Mucosa of stomach (tissue), 1 donor: ENCODE data around the gene PREX1.

ENCODE experiments used
- H3K27me3 ChIP-seq: one replicate; pipeline ENCODE4 v1.7.0; 2013; ENCODE audit warnings: mild to moderate bottlenecking, low read length; ENCODE audit not compliant: control insufficient read depth, insufficient read depth
- H3K36me3 ChIP-seq: one replicate; pipeline ENCODE4 v1.7.0; 2013; ENCODE audit warnings: low read length; ENCODE audit not compliant: control insufficient read depth, insufficient read depth
- H3K4me1 ChIP-seq: one replicate; pipeline ENCODE4 v1.7.0; 2013; ENCODE audit warnings: mild to moderate bottlenecking, low read length; ENCODE audit not compliant: control insufficient read depth, insufficient read depth
- H3K4me3 ChIP-seq: one replicate; pipeline ENCODE4 v1.7.0; 2013; ENCODE audit warnings: low read length
- H3K9ac ChIP-seq: one replicate; pipeline ENCODE4 v1.7.0; 2013; ENCODE audit warnings: mild to moderate bottlenecking, low read length, moderate library complexity
- H3K9me3 ChIP-seq: one replicate; pipeline ENCODE4 v1.7.0; 2013; ENCODE audit warnings: mild to moderate bottlenecking, low read length, moderate library complexity; ENCODE audit not compliant: control insufficient read depth
- donor health status: Pancreatic carcinoma.

PREX1 gene

GRCh38 chr20:48683467-48684175 lies 144.2 kb downstream of the PREX1 start:
- H3K36me3 ChIP-seq: no peaks in the 10 kb centered on the region
- H3K4me3 ChIP-seq: no peak overlapping the region
- peaks cover 28% of the 10 kb centered on the region for H3K4me1 ChIP-seq
- H3K27me3 ChIP-seq: no peaks in the 10 kb centered on the region
- no peaks in the 10 kb centered on the region for H3K9me3 ChIP-seq
- no peak overlapping the region for H3K9ac ChIP-seq

GRCh38 chr20:48682529-48683363 lies 145.1 kb downstream of the PREX1 start:
- H3K9ac ChIP-seq: peak overlapping the region; percentile 2
- no peaks in the 10 kb centered on the region for H3K36me3 ChIP-seq
- no peak overlapping the region for H3K4me3 ChIP-seq
- H3K27me3 ChIP-seq: no peaks in the 10 kb centered on the region
- peaks cover 28% of the 10 kb centered on the region for H3K4me1 ChIP-seq
- H3K9me3 ChIP-seq: no peaks in the 10 kb centered on the region

DNA sequence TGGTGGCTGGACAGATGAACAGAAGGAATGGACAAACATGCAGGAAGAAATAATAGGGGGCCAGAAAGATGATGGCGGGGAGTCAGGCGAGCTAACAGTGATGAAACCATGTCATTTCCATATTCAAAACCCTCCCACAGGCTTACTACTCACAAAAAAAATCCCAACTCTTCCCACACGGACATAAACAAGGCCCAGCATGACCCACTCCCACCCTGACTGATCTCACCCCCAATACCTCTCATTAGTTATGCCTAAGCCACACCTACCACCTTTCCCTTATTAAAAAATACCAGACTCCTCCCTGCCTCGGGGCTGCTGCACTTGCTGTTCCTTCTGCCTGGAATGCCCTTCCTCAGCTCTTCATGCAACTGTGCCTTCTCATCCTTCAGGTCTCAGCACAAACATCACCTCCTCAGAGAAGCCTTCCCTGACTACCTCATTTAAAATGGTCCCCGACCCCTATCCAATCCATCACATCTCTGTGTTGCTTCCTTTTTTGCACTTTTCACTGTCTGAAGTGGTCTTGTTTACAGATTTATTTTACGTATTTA lies 145.8 kb downstream of the PREX1 start:
- Histone ChIP-seq H3K9me3 (no peaks in the 10 kb centered on the region), H3K27me3 (no peaks in the 10 kb centered on the region), H3K4me1 (peaks cover 25% of the 10 kb centered on the region), H3K4me3 (no peak overlapping the region), H3K36me3 (no peaks in the 10 kb centered on the region), H3K9ac (peak overlapping the region; percentile 2)

DNA sequence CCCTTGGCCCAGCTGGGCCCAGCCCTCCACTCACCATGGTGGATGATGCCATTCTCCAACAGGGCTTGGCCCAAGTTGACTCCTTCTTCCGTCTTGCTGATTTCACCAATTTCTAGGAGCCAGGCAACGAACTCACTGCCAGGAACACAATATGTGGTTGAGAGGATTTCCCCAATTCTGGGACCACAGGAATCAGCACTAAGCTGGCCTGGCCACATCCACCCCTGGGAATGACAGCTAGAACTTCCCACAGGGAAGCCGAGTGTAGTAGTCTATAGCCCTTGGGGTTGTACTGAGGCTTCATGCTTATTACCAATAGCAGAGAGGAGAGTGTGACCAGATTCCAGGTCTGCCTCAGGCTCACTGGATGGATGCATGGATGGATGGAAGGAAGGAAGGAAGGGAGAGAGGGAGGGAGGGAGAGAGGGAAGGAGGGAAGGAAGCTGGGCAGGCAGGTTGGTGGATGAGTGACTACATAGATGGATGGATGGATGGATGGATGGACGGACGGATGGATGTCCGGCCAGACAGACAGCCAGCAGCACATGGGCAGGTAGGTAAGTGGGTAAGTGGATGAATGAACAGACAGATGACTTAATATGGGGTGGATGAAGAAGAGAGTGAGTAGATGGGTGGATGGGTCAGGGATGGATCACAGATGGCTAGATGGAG lies 146.5 kb downstream of the PREX1 start:
- no peak overlapping the region for H3K9ac ChIP-seq
- H3K36me3 ChIP-seq: no peaks in the 10 kb centered on the region
- peaks cover 19% of the 10 kb centered on the region for H3K4me1 ChIP-seq
- no peak overlapping the region for H3K4me3 ChIP-seq
- no peaks in the 10 kb centered on the region for H3K27me3 ChIP-seq
- H3K9me3 ChIP-seq: no peaks in the 10 kb centered on the region

DNA sequence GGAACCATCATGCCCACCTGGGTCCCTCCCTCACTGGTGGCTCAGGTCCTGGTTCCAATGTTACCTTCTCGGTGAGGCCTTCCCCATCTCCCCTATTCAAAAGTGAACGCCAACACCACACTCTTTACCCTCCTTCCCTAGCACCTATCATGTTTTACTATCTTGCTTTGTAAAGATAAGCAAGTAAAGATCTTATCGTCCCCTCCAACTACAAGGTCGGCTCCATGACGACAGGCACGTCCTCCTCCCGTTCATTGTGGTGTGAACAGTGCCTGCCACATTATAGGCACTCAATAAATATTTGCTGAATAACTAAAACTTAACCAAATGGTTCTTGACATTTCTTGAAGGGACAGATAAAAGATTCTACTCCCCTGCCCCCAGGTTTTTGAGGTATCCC lies 147.1 kb downstream of the PREX1 start:
- Histone ChIP-seq H3K4me1 (peaks cover 13% of the 10 kb centered on the region), H3K27me3 (no peaks in the 10 kb centered on the region), H3K36me3 (no peaks in the 10 kb centered on the region), H3K4me3 (no peak overlapping the region), H3K9me3 (no peaks in the 10 kb centered on the region), H3K9ac (no peak overlapping the region)

DNA sequence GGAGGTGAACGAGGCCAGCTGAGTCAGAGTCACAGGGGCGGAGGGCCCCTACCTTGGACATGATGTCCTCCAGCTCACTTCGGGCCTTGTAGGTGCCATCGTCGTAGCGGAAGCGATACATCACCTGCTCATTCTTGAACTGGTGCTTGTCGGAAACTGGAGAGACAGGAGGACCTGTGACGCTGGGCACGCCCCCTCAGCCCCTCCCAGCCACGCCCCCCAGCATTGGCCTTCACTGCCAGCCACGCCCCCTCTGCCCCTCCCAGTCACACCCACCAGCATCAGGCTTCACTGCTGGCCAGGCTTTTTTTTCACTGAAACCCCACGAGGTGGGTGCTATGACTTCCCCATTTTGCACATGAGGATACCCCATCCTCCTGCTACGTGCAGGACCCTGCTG lies 148.2 kb downstream of the PREX1 start:
- Histone ChIP-seq H3K36me3 (no peaks in the 10 kb centered on the region), H3K9me3 (no peaks in the 10 kb centered on the region), H3K4me1 (peaks cover 13% of the 10 kb centered on the region), H3K4me3 (no peak overlapping the region), H3K27me3 (no peaks in the 10 kb centered on the region), H3K9ac (no peak overlapping the region)

DNA sequence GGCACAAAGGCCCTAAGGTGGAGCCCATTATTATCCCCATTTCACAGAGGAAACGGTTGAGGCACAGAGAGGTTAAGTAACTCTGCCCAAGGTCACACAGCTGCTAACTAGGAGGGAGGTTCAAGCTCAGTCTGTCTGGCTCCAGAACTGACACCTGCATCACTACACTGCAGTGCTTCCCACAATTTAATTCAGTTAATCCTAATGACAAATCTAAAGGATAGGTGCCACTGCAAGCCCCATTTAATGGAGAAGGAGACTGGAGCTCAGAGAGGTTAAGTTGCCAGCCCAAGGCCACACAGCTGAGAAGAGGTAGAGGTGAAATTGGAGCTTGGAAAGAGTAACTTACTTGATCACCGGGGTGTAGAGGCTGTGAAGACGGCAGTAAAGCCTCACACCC lies 148.8 kb downstream of the PREX1 start:
- no peaks in the 10 kb centered on the region for H3K36me3 ChIP-seq
- H3K4me3 ChIP-seq: no peak overlapping the region
- no peaks in the 10 kb centered on the region for H3K27me3 ChIP-seq
- H3K9me3 ChIP-seq: no peaks in the 10 kb centered on the region
- H3K9ac ChIP-seq: no peak overlapping the region
- peaks cover 13% of the 10 kb centered on the region for H3K4me1 ChIP-seq

GRCh38 chr20:48678421-48678820 lies 149.4 kb downstream of the PREX1 start:
- no peaks in the 10 kb centered on the region for H3K27me3 ChIP-seq
- peaks cover 12% of the 10 kb centered on the region for H3K4me1 ChIP-seq
- no peak overlapping the region for H3K4me3 ChIP-seq
- no peak overlapping the region for H3K9ac ChIP-seq
- no peaks in the 10 kb centered on the region for H3K9me3 ChIP-seq
- H3K36me3 ChIP-seq: no peaks in the 10 kb centered on the region

DNA sequence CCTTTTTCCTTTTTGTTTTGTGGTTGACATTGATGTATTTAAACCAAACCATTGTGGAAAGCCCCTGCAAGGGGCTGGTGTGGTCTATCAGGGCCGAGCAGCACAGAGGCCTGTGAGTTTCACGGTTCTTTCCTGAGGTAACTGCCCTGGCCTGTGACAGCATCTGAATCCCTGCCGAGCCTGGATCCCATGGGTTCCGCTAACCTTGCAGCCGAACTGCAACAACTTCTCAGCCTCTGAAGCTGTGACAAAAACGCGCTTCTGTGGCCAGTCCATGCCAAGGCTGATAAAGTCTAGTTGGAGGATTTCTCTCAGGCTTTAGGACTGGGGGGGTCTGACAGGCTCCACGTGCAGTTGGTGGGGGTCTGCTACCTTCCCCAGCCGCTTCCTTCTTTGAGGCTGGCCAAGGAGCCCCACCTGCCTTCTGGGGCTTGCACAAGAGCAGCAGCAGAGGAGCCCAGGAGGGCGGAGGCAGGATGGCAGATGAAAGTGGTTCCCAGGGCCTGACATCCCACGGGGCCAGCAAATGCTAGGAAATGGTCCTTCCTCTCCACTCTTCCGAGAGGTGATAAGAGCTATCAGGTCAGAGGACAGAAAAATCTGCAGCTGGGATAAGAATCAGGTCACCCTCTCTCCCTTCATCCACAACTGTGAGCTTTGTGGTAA lies 150.9 kb downstream of the PREX1 start:
- Histone ChIP-seq H3K36me3 (no peaks in the 10 kb centered on the region), H3K4me1 (no peaks in the 10 kb centered on the region)

DNA sequence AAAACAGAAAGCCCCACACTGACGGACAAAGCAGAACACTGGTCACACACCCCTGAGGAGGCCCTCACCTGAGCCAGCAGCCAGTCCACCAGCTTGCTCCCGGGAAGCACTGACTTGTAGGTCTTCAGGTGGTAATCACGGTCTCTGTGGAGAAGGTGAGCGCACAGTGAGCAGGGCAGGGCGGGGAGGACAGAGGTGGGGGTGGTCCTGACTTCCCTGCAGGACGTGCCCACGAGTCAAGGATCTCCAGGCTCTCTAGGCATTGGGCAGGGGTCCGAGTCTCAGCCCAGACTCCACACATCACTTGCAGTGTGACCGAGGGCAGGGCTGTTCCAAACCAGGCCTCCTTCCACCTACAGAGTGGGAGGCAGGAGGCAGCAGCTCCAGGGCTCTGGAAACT lies 151.7 kb downstream of the PREX1 start:
- Histone ChIP-seq H3K4me1 (no peaks in the 10 kb centered on the region), H3K4me3 (no peak overlapping the region), H3K9ac (no peak overlapping the region), H3K36me3 (no peaks in the 10 kb centered on the region), H3K9me3 (no peaks in the 10 kb centered on the region), H3K27me3 (no peaks in the 10 kb centered on the region)

More for the DNA sequence above, 150.9 kb downstream of the PREX1 start:
- Histone ChIP-seq H3K4me3 (no peak overlapping the region), H3K9ac (no peak overlapping the region), H3K27me3 (no peaks in the 10 kb centered on the region), H3K9me3 (no peaks in the 10 kb centered on the region)

GRCh38 chr20:48674461-48674860 lies 153.3 kb downstream of the PREX1 start:
- Histone ChIP-seq H3K4me3 (no peak overlapping the region), H3K27me3 (no peaks in the 10 kb centered on the region), H3K36me3 (no peaks in the 10 kb centered on the region), H3K9ac (no peak overlapping the region), H3K9me3 (no peaks in the 10 kb centered on the region), H3K4me1 (no peaks in the 10 kb centered on the region)
